OCI-M2 (cell line): ENCODE data around the gene DPM1.

Experiments used
- DNase-seq: peaks from one replicate; lab custom pipeline; 2025; ENCODE audit not compliant: unreplicated experiment; lab: John Stamatoyannopoulos, UW

Gene DPM1

DNA sequence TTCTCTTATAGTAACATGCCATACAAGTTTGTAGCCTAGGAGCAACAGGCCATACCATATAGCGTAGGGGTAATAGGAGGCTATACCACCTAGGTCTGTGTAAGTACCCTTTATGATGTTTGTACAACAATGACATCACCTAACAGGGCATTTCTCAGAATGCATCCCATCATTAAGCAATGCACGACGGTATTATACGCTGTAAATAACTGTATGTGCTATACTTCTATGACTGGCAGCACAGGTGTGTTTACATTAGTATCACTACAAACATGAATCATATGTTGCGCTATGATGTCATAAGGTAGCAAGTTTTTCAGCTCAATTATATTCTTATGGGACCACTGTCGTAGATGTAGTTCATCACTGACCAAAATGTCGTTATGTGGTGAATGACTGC is 58.1 kb downstream of the DPM1 start:
- no peak for DNase-seq

DNA sequence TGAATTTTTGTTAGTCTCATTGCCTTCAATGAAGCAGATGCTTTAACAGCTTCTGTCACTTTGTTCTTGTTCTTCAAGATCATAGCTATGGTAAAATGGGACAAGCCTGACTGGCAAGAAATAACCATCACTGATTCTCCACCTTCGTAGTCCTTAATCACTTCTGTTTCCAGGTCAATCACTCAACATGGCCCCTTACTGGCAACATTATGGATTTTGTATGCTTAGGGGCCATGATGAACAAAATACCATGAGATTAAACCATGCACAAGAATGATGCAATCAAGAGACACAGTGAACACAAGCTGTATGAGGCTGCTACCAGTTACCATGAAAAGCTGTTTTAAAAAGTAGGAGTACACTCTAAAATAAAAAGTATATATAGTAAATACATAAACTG is 59.9 kb downstream of the DPM1 start:
- no peak for DNase-seq

DNA sequence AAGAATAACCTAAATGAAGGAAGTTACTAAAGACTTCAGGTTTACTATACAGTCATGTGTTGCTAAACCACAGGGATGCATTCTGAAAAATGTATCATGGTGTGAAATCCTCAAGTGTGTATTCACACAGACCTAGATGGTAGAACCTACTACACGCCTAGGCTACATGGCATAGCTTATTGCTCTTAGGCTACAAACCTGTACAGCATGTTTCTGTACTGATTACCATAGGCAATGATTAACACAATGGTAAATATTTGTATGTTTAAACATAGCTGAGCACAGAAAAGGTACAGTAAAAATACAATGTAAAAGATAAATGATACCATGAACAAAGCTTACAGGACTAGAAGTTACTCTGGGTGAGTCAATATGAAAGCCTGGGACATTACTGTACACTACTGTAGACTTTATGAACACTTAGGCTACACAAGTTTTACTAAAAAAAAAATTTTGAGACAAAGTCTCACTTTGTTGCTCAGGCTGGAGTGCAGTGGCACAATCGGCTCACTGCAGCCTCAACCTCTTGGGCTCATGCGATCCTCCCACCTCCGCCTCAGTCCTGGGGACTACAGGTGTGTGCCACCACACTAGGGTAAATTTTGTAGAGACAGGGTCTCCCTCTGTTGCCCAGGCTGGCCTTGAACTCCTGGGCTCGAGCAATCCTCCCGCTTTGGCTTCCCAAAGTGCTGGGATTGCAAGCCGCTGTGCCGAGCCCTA is 63.1 kb downstream of the DPM1 start:
- no peak for DNase-seq

DNA sequence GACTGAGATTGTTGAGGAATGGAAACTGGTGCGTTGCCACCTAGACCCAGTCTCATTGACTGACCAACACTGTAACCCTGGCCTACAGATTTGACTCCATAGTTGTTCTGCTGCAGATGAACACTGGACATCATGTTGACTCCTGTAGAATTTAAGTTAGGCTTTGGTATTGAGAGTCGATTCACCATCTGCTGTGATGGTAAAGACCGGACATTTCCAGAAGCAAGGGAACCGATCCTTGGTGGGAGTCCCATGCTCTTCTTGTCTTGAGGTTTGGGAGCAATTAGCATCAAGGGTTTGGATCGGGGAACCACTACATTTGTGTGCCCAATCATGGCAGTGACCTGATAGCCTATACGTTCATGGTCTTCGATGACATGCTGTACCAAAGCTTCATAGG is 64.7 kb downstream of the DPM1 start:
- no peak for DNase-seq

DNA sequence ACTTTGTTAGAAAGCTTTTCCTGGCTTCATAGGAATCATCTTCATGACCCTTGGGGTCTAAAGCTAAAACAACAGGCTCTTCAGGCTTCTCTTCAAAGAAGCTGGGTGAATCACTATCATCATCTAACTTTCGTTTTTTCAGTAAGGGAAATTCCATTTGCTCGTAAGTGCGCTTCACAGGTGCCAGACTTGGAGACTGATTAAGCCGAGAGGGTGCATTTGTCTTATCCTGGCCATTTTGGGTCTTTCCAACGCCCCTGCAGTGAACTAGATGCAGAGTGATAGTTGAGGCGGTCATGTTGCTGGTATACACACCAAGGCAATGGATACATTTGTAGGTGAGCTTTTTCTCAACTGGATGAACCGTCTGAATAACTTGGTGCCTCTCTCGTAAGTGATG is 65.9 kb downstream of the DPM1 start:
- no peak for DNase-seq

DNA sequence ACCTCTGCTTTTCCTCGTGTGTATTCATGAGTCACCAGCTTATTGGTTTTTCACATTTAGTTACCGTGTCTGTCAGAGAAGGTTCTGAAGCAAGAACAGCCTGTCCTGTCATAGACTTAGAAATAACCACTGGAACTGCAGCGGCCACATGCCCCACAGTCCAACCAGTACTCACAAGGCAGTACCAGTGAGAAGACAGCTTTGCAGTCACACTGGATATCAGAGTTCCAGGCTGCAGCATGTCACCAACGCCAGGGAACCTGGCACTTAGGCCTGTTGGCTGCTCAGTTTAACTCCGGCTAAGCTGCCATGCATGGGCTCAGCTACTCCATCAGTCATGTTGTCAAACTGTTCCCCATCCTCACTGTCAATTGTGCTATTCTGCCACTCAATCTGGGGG is 67.2 kb downstream of the DPM1 start:
- no peak for DNase-seq

DNA sequence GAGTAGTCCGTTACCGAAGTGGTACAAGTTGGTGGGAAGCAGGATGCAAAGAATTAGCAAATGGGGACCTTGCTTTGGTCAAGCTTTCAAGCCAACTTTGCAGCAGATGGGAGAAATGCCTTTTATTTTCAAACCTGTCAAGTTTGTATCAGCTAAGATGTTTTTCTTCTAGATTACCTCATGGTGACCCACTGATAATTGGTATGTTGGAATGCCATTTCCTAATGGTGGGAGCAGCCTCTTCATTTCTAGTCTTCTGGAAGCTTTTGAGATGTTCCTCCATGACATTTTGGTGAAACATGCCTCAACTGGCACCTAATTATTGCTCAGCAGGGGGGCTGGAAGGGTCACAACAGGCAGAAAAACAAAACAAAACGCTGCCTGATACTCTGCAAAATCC is 70.8 kb downstream of the DPM1 start:
- DNase-seq: no peak

DNA sequence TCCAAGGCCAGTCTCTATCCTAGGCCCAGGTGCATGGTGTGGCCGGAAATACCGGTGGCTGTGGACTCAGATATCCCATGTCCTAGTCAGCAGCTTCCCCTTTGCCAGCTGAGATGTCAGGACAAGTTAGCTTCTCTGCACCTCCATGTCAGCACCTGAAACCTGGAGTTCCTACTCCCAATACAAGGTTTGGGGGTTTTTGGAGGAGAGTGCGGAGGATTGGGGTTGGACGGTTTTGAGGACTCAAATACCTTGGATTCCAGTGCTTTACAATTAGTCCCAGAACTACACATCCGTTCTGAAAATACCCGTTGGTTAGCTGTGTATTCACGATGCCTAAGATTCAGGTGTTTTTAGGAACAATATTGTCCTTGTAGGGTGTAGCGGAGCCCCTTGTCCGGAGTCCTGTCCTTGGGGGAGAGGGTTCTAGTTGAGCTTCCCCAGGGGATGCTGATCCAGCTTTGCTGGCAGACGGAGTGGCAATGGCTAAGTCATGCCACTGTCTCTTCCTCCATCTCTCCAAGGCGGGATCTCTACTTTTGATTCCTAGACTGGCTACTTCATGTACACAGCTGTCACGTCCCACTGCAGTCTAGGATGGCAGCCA is 72.0 kb downstream of the DPM1 start:
- no peak for DNase-seq

DNA sequence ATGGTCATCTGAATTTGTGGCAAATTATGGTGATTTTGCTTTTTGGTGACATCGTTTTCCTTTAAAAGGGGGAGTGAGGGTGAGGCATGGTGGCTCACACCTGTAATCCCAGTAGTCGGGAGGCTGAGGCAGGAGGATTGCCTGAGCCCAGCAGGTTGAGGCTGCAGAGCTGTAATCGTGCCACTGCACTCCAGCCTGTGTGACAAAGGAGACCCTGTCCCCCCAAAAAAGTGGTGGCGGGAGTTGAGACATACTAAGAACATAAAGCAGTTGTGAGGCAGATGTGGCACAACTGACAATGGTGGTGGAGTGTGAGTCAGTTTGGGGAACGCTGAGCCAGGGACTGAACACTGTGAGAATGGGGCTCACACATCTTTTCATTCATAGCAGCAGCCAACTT is 72.6 kb downstream of the DPM1 start:
- DNase-seq: no peak

DNA sequence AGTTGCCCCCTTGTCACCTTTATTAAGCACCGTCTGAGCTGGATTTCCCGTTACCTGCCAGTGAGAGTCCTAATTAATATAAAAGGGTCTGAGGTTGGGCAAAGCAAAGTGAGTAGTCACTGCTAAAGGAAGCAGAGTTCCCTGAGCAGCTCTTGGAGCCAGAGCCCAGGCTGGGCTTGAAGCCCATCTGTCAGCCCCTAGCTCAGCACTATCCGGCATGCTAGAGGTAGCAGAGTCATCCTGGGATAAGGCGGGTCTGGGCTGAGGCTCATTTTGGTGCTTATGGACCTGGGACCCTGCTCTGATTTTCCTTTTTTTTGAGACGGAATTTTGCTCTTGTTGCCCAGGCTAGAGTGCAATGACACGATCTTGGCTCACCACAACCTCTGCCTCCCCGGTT is 73.3 kb downstream of the DPM1 start:
- DNase-seq: no peak
